ENCODE data around the gene MVB12B.

Gene MVB12B

DNA sequence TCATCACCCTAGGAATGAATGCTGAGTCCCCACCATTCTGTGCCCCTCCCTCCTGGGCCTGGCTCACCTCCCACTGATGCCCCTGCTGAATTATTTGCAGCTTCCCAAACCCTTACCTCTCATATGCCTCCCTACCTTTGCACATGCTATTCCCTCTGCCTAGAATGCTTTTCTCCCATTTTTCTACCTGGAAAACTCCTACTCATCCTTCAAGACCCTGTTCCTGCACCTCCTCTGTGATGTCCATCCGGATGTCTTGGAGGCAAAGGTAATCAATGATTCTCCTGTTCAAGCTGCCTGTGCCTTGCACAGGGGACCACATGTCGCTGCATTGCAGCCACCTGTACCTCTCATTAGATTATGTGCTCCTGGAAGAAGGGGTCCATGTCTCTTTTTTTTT, 182.3 kb downstream of the MVB12B start:
- no peak for DNase-seq

GRCh38 chr9:126509718-126510117, 183.1 kb downstream of the MVB12B start:
- no peak for DNase-seq

DNA sequence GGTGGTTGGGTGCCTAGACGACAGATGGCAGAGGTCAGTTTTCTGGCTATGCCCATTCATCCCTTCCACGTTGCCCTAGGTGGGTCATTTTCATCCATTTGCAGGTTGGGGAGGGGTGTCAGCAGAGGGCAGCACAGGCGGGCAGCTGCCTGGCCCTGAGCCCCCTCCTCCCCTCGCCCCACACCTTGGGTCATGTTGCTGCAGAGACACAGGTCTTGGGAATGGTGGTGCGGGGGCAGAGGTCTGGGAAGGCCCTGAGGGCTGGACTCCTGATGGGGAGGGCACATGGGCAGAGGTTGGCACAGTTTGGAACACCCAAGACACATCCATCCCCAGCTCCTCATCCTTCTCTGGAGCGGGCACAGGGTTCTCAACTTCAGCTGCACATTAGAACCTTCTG, 183.9 kb downstream of the MVB12B start:
- DNase-seq = no peak

- DNase-seq = no peak
Measured at GRCh38 chr9:126511411-126511810, 184.8 kb downstream of the MVB12B start.

GRCh38 chr9:126513159-126514036, 186.8 kb downstream of the MVB12B start:
- DNase-seq = no peak

DNA sequence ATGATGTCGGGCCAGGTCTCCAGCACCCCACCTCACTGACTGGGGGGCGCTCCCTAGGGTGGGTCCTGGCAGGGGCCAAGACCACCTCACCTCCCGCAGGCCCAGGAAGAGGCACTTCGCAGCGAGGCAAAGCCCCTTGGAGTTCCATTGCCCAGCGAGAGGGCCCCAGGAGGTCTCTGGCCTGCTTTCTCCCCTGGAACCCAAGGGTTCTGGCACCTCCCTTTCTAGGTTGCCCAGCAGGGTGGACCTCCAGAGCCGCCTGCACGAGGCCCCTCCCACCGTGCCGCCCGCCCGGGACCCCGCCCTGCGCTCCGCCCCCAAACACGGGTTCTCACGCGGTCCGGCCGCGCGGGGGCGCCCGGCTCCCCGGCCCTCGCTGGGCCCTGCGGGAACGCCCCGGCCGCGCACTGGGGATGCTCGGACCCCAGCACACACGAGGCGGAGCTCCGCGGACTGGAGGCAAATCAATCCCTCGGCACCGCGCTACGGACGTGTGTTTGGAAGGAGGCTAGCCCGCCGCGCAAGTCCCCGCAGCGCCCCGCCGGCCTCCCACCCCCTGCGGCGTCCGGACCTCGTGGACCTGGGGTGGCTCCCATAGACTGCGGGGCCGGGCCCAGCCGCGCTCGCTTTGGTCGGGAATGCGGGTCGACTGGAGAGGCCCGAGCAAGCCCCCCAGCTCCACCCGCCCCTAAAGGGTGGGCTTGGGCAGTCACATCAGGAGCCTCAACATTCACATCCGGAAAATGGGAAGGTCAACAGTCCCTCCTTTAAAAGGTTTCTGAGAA, 187.6 kb downstream of the MVB12B start:
- no peak for DNase-seq

DNA sequence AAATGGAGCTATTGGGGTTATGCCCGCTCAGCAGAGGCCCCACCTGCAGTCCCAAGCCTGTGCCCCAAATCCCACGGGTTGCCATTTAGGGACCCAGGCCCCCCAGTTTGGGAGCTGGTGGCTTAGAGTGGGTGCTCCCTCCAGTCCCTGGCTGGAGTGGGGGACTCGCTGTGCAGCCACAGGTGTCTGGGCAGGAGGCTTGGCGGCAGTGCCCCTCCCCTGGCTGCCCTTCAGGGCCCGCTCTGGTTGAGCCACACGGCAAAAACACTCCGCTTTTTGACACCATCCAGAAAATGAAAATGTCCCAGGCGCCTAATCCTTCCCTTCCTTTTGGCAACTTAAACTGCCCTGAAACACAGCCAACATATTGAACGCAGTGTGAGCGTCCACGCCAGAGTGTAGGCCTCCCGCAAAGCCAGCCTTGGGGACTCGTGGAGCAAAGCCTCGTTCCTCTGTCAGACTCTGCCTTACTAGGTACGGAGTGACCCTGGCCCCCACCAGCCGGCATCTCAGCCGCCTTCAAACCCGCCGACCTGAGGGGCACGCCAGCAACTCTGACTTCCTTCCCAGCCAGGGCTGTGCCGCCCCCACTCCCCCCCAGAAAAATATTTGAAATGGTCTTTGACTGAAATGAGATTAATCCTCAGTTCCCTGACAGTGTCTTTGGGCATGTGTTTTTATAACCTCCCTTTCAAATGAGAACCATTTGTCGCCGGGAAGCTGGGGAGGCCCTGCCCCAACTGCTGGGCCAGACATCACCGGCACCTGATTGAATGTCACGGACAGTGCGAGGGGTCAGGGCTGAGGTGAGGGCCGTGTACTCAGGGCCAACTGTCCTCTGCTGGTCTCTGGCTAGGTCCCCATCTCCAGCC, 188.6 kb downstream of the MVB12B start:
- no peak for DNase-seq

DNA sequence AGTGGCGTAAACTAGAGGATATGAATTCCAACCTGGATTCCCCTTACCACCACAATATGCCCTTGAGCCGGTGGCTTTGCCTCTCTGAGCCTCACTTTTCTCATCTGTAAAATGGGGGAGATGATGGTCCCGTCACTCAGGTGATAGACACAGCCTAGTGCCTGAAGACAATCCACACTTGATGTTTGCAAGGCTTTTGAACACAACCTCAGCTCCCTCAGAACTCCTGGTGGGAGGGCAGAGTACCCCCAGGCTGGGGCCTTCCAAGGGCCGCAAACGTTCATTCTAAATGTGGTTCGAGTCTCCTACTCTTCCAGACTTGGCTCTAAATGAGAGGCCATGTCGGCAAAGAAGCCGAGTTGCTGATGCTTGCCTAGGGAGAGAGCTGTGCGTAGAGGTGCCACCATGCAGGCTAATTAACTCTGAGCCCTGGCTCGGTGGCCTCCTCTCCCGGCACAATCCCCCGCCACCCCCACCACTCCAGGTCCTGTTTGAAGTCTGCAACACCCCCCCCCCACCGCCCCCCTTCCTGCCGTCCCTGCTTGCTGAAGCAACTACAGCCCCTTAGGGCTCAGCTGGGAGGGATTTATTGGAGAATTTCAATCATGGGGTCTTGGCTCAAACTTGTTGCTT, 189.4 kb downstream of the MVB12B start:
- DNase-seq = no peak

- DNase-seq = no peak
Measured at GRCh38 chr9:126516561-126516935, 189.9 kb downstream of the MVB12B start.

DNA sequence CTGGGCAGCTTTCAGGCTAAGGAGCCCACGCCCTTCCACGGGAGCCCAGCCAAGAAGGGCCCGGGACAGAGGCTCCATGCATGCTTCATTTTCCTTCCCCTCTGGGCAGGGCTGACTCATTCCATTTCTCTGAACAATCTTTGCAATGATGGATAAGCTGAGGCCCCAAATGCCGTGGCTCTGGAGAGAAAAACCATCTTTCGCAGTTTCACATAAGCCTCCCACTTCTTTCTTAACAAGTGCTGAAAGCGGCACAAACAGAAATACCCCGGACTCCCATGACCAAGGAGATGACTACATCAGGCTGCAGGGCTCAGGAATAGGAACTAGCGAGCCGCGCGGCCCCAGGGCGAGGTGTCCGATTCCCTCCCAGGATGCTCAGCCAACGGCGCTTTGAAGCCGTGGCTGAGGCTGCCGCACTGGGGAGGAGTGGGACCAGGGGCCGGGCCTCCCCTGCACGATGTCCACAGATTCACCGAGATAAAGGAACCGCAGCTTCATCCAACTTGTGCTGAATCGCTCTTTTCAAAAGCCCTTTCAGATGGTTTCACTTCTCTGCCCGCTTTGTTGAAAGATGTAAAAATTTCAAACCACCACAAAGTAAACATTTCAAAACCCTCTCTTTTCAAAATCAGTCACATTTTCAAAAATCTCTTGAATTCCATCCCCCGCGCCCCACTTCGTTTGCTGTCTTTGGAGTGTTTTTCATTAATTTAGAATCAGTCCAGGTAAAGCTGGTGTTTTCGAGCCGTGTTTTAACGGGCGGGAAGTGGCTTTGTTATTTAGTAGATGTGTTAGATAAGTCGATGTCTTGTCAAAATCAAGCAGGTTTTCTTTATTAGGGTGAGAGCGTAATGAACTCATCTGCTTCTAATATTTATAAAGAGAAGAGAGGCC, 190.6 kb downstream of the MVB12B start:
- DNase-seq = no peak

GRCh38 chr9:126517833-126518356, 191.3 kb downstream of the MVB12B start:
- DNase-seq = no peak

DNA sequence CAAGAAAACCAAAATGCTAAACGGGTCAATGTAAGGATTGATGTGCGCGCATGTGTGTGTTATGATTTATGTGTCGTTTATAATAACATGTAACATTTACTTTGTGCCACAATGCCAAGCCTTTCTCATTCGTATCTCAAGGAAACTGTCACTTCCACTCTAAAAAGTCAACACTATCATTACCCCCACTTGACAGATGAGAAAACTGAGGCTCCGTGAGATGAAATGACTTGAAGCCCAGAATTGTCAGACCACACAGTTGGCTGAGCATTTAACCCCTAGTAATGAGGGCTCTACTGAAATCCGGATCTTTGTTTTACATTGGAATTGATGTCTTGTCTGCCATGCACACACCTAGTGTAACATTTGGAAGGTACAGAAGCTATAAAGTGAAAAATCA, 192.1 kb downstream of the MVB12B start:
- no peak for DNase-seq

DNA sequence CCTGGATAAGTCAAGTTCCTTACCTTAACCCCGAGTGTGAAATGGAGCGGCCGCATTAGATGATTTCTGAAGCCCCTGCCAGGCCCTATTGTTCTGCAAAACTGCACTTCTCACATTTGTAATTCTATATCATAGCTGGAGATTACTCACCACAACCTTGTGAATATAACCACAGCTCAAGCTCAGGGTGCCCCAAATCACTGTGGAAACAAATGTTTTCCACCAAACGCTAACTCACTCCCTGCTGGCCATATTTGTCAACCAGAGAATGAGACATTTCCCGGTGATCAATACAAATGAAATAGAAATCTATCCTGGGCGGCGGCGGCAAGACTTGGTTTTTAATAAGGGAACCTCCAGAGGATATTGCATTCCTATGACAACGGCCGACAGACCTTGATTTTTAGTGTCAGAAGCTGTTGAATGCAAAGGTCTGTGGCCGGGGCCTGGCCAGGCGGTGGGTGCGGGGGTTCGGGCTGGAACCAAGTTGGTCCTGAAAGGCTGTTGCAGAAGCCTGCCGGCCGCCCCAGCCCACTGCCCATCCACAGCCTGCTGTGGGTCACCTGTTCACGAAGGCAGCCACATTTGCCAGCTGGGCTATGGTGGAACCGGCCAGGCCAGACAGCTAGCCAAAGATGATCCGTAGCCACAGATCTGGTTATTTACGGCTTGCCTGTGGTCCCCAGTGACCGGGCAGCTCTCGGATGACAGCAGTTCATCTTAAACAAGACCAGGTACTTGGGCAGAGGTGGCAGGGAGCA, 193.2 kb downstream of the MVB12B start:
- no peak for DNase-seq

DNA sequence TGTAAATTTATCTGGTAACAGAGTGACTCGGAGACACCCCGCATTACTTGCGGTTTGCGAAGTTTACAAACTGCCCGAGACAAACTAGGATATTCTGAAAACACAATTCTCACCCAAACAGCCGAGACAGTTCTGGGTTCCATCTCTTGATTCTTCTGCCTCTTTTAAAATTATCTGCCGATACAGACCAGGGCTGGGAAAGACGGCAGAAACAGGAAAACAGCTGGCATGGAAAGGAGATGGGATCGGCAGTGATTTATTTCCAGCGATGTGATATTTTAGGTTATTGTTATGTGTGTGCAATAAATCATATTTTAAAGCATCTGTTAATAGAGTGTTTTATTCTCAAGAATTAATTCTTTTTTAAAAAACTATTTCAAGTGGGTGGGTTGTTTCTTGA, 193.8 kb downstream of the MVB12B start:
- no peak for DNase-seq

DNA sequence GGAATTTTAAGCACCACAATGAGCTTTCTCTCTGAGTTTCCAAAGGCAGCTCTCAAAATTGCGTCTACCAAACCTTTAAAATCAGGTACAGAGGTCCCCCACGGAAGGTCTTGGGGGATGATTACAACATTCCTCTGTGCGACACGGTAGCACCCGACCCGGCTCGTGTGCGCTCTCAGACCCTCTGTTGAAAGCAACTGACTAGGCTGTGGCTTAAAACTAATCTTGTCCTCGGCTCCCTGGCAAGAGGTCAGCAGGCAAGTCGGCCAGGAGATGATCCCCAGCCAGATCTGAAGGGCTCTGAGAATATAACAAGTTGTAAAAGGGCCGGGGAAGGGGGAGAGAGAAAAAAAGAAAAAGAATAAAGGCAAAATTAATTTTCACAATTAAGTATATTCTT, 194.5 kb downstream of the MVB12B start:
- DNase-seq = no peak

DNA sequence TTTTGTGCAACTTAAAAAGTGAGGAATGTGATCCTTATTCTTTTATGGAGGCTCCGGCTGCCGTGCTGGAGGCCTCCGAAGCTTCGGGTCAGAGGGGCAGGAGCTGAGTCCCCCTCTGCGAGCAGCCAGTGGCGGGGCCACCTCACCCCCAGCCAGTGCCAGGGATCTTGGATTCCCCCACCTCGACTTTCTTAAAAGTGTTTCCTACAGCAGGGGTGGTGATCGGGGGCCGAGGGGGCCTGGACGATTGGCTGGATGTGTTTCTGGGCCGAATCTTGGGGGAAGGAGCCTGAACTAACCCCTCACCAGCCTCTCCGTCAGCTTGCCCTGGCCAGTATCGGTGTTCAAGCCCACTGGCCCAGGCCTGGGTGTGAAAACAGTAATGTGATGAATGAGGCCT, 194.9 kb downstream of the MVB12B start:
- DNase-seq = no peak

DNA sequence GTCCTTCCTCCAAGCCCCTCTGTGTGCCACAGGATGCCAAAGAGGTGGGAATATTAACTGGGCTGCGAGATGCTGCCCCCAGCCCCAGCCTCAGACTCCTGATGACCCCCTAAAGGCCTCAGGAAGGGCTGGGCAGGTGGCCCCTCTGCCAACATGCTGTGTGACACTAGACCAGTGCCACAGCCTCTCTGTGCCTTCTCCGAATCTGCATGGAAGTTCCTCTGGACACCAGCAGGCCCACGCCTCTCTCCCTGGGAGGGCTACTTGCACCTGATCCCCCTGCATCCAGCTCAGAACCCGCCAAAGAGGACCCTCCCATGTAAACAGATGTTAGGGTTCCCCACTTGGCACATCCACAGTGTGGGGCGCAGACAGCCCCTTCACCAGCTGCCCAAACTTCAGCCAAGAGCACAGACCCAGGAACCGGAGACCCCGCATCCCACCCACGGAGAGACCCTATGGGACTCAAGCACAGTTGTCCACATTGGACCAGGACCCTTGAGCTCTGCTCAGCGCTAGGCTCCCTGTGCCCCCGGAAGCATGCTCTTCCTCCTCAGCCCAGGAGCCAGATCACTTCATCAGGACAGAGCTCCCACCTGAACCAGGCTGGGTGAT, 195.5 kb downstream of the MVB12B start:
- DNase-seq = no peak

DNA sequence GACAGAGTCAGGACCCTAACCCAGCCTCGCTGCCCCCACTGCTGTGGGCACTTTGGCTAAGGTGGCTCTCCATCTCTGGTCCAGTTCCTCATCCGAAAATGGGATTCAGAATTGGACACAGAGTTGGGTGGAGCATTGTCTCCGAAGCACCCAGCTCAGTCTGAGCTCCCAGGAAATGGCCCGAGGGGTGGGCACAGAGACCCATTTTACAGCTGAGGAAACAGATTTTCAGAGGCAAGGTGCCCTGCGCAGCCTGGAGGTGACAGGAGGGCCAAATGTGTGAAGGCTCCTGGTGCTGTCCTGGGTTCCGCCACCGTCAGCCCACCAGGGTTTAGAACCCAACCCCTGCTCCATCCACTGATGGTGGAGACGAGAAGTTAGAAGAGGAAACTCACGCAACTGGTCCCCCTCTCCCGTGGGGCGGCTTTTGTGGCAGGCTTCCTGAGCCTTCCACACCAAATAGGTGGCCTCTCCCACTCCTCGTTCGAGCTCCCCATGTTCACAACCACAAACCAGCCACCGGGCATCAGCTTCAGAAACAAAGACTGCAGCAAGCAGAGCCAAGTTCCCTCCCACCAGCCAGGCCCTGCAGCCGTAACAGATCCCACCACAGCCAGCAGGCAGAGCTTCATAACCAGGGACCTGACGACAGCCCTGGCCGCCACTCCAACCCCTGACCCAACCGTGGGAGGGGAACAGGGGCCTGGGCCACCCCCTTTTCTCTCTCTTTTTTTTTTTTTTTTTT, 196.2 kb downstream of the MVB12B start:
- no peak for DNase-seq

DNA sequence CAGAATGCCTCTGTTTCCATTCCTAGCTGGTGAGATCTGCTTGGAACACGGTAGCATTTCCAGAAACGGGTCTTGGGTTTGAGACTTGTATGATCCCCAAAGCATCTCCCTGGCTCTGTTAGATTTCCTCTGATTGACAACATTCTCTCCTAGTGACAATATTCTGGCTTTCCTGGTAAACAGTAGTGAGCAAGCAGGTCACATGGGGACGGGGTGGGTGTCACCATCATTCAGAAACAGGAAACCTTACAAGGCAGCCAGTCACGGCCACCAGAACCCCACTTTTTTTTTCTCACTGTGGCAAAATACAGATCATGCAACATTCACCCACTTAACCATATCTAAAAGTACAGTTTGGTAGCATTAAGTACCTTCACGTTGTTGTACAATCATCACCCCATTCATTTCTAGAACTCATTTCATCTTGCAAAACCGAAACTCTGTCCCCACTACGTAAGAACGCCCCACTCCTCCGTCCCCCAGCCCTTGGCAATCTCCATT, 197.0 kb downstream of the MVB12B start:
- DNase-seq = no peak
